Gastroesophageal sphincter (tissue), 3 donors: Measurements from ENCODE around the gene INPP5D.

Experiments
- CTCF ChIP-seq, 4 experiments: fragments of 200-600 bp in 2 of 4; fragments of 450-650 bp in 2 of 4; sonication (generic) in 1 of 4; IDR thresholded peaks; one replicate each; pipeline ENCODE4 v1.5.1; 2017 to 2019; ENCODE audit warnings: antibody characterized with exemption in 4 of 4, mild to moderate bottlenecking in 2 of 4, moderate library complexity in 2 of 4
- EP300 ChIP-seq: sonication (generic); formaldehyde crosslinking; IDR thresholded peaks from one replicate; pipeline ENCODE4 v1.6.1; 2017; ENCODE audit warnings: antibody characterized with exemption, mild to moderate bottlenecking
- POLR2A ChIP-seq, 2 donors: fragments of 450-650 bp; IDR thresholded peaks; one replicate each; pipeline ENCODE4 v1.6.1; 2017; ENCODE audit warnings: antibody characterized with exemption in 2 of 2, mild to moderate bottlenecking in 2 of 2, moderate library complexity in 1 of 2
- POLR2AphosphoS5 ChIP-seq: sonication (generic); formaldehyde crosslinking; IDR thresholded peaks from one replicate; pipeline ENCODE4 v1.6.1; 2017; ENCODE audit warnings: antibody characterized with exemption

DNA sequence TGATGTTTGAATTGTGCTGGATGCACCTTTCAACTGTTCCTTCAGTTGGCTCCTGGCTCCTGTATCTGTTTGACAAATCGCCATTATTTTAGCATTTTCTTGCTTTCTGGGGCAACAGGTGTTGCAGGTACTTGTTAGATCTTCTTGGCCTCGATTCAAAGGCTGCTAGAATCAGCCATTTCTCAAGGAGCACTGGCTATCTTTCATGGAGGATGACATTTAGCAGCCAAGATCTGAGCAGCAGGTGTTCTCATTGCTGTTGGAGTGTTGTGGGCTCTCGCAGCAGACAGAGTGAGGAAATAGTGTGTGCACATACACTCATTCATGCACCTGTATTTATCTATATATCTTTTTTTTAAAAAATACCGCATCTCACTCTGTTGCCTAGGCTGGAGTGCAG lies 52.2 kb downstream of the INPP5D start:
- TF ChIP-seq POLR2AphosphoS5 = no peak
- no peak for TF ChIP-seq CTCF (IDR thresholded peaks at IDR 0.05)
- no peak for TF ChIP-seq EP300
- TF ChIP-seq POLR2A (IDR thresholded peaks at IDR 0.05) = no peak
